Endodermal cell (in vitro differentiated cells): ENCODE results near the gene TMPRSS2. TPM values are rescaled to one million over a fixed set of nuclear protein-coding genes. Genes with fewer than 3 reads are reported as not detected.
"Not testable (repeated sequence)": the region's sequence is repeated elsewhere in the genome, so short reads cannot be mapped to it uniquely, and the experiment has no call there.

ENCODE experiments used
- DNase-seq: peaks from one replicate; pipeline ENCODE4 v3.0.0-alpha.2; 2017
- H3K27ac ChIP-seq: 2 replicates; pipeline ENCODE4 v1.5.1; 2013; ENCODE audit warnings: mild to moderate bottlenecking, low read depth, low read length, moderate library complexity
- H3K27me3 ChIP-seq: 2 replicates; pipeline ENCODE4 v1.6.1; 2013; ENCODE audit warnings: mild to moderate bottlenecking, low read length, moderate library complexity; ENCODE audit not compliant: insufficient read depth, control insufficient read depth, poor library complexity, severe bottlenecking
- H3K36me3 ChIP-seq: 2 replicates; pipeline ENCODE4 v1.7.0; 2013; ENCODE audit warnings: mild to moderate bottlenecking, low read length, moderate library complexity; ENCODE audit not compliant: control insufficient read depth, insufficient read depth
- H3K4me1 ChIP-seq: one replicate; pipeline ENCODE4 v1.7.0; 2013; ENCODE audit warnings: low read length; ENCODE audit not compliant: control insufficient read depth, insufficient read depth
- H3K4me3 ChIP-seq: 2 replicates; pipeline ENCODE4 v1.5.1; 2013; ENCODE audit warnings: mild to moderate bottlenecking, low read length, moderate library complexity
- H3K9ac ChIP-seq: 2 replicates; pipeline ENCODE4 v1.6.1; 2013; ENCODE audit warnings: mild to moderate bottlenecking, low read length, moderate library complexity; ENCODE audit not compliant: poor library complexity, severe bottlenecking; ENCODE audit errors: extremely low read depth
- H3K9me3 ChIP-seq: 2 replicates; pipeline ENCODE4 v1.6.1; 2013; ENCODE audit warnings: mild to moderate bottlenecking, low read length, moderate library complexity; ENCODE audit not compliant: control insufficient read depth
- H3K27ac Mint-ChIP-seq: 2 replicates; pipeline ENCODE4 v1.8.0; 2020; ENCODE audit warnings: mixed read lengths
- H3K27me3 Mint-ChIP-seq: 2 replicates; pipeline ENCODE4 v1.8.0; 2021; ENCODE audit warnings: mild to moderate bottlenecking, mixed read lengths; ENCODE audit not compliant: insufficient read depth
- H3K36me3 Mint-ChIP-seq: 2 replicates; pipeline ENCODE4 v1.8.0; 2020; ENCODE audit warnings: low read depth, mixed read lengths
- H3K4me1 Mint-ChIP-seq: 2 replicates; pipeline ENCODE4 v1.8.0; 2020; ENCODE audit warnings: mixed read lengths
- H3K4me3 Mint-ChIP-seq: 2 replicates; pipeline ENCODE4 v1.8.0; 2020; ENCODE audit warnings: mild to moderate bottlenecking, moderate library complexity, mixed read lengths
- H3K9me3 Mint-ChIP-seq: 2 replicates; pipeline ENCODE4 v1.8.0; 2020; ENCODE audit warnings: mild to moderate bottlenecking, mixed read lengths
- CTCF ChIP-seq: fragments of 200-600 bp; sonication (generic); conservative IDR thresholded peaks from 2 replicates; pipeline ENCODE4 v1.5.0; 2021; ENCODE audit warnings: antibody characterized with exemption, mild to moderate bottlenecking
- WGBS, 2 experiments: methylation state at CpG; one replicate each; pipeline versions ENCODE4 v1.1.5 to v1.1.7; 2013; ENCODE audit warnings: missing lambda C conversion rate in 2 of 2, mixed read lengths in 1 of 2; ENCODE audit not compliant: insufficient coverage in 1 of 2, insufficient read length in 1 of 2; 5-methylcytosine and 5-hydroxymethylcytosine counted together
- total RNA-seq, 2 donors: library from RNA; stranded (reverse); fragmentation: NEBNext Ultra II Directional in 1 of 2; extraction: Animal tissue kit (Norgen Biotek cat#: 25700) in 1 of 2; gene quantifications; 2 replicates in 1 of 2; 3 replicates in 1 of 2; pipeline ENCODE4 v1.2.1, GENCODE V29; 2021

The TMPRSS2 gene
- total RNA-seq, 2 donors from 2014 or later, result 17.6 to 19.2 TPM

- Mint-ChIP-seq H3K36me3 (no peaks in the 10 kb centered on the region), H3K4me1 (peaks cover 11% of the 10 kb centered on the region), H3K9me3 (peaks cover under 1% of the 10 kb centered on the region), H3K27ac (no peak overlapping the region), H3K4me3 (no peak overlapping the region), H3K27me3 (peaks cover 49% of the 10 kb centered on the region)
- Histone ChIP-seq H3K9me3 (no peaks in the 10 kb centered on the region), H3K4me1 (peaks cover 4% of the 10 kb centered on the region), H3K9ac (no peak overlapping the region), H3K36me3 (no peaks in the 10 kb centered on the region), H3K27ac (no peak overlapping the region), H3K27me3 (peaks cover 46% of the 10 kb centered on the region), H3K4me3 (no peak overlapping the region)
- no peak for TF ChIP-seq CTCF
- 92 to 97% methylated on average over 14 to 19 of the region's 19 CpGs for whole genome bisulfite sequencing, 2 experiments
- DNase-seq, result no peak
Observed at GRCh38 chr21:41422546-41423304, 85.2 kb downstream of the TMPRSS2 start.

GRCh38 chr21:41420998-41421397 is 87.0 kb downstream of the TMPRSS2 start:
- H3K36me3 ChIP-seq, H3K27ac ChIP-seq, DNase-seq, H3K4me3 ChIP-seq, H3K9me3 ChIP-seq, H3K9me3 Mint-ChIP-seq, H3K27ac Mint-ChIP-seq, H3K9ac ChIP-seq, H3K36me3 Mint-ChIP-seq, H3K4me1 ChIP-seq: not testable (repeated sequence)
- Mint-ChIP-seq H3K4me1 (peaks cover 11% of the 10 kb centered on the region), H3K4me3 (peak overlapping the region; percentile 59), H3K27me3 (peaks cover 36% of the 10 kb centered on the region)
- H3K27me3 ChIP-seq, result peaks cover 28% of the 10 kb centered on the region
- WGBS, 2 experiments, result 90% methylated on average over 5 of the region's 8 CpGs; no CpG with 5 or more reads in 1 of the 2 experiments

- peaks cover 31% of the 10 kb centered on the region for H3K27me3 Mint-ChIP-seq
Observed at GRCh38 chr21:41419921-41420862, 87.8 kb downstream of the TMPRSS2 start.

More at GRCh38 chr21:41419921-41420862, 87.8 kb downstream of the TMPRSS2 start:
- H3K27ac ChIP-seq, result no peak overlapping the region
- Mint-ChIP-seq H3K36me3 (no peaks in the 10 kb centered on the region), H3K4me1 (peaks cover 11% of the 10 kb centered on the region), H3K4me3 (peak overlapping the region; percentile 59), H3K9me3 (peaks cover 3% of the 10 kb centered on the region), H3K27ac (peak overlapping the region; percentile 44)
- H3K4me3 ChIP-seq, result peak overlapping the region; percentile 74
- peaks cover 23% of the 10 kb centered on the region for H3K27me3 ChIP-seq
- H3K4me1 ChIP-seq, result peaks cover 4% of the 10 kb centered on the region
- H3K36me3 ChIP-seq, result no peaks in the 10 kb centered on the region
- TF ChIP-seq CTCF, result no peak
- no peak overlapping the region for H3K9ac ChIP-seq
- peak; percentile 89 for DNase-seq
- 16 to 48% methylated on average over 10 to 54 of the region's 54 CpGs for WGBS, 2 experiments
- no peaks in the 10 kb centered on the region for H3K9me3 ChIP-seq
